HepG2 (cell line): ENCODE data around the gene STRN4. TPM values are rescaled to one million over a fixed set of nuclear protein-coding genes. Genes with fewer than 3 reads are reported as not detected.

Experiments used
- ATAC-seq: fragments of 200-7000 bp; cut with Tn5 transposase; 3 replicates; pipeline ENCODE4 v1.9.1; 2020; ENCODE audit warnings: mild to moderate bottlenecking, moderate library complexity
- BruUV-seq: library from RNA; stranded (reverse); fragments of 400-500 nt; replicated peaks from 2 replicates; lab custom pipeline; 2021; lab: Mats Ljungman, UMichigan
- CTCF ChIA-PET: fragments of 300-600 bp; formaldehyde crosslinking; extraction: SDS; loops from one replicate; lab custom pipeline; 2021; ENCODE audit warnings: low total read pairs, inconsistent platforms, low intra/inter-chr PET ratio; lab: Yijun Ruan, JAX
- POLR2A ChIA-PET: fragments of 350-600 bp; sonication (Branson Sonifier 250); formaldehyde crosslinking; loops from one replicate; lab custom pipeline; 2020; ENCODE audit warnings: antibody characterized with exemption, inconsistent platforms; lab: Yijun Ruan, JAX
- DNase-seq: peaks from one replicate; pipeline ENCODE4 v3.0.0-alpha.2; 2015; ENCODE audit warnings: low spot score
- FAIRE-seq: peaks from 3 replicates; lab custom pipeline; 2011; peaks lifted over from hg19 to GRCh38; lab: Jason Lieb, UNC
- H2AFZ ChIP-seq: one replicate; pipeline ENCODE4 v1.6.1; 2011; ENCODE audit warnings: low read length, inconsistent platforms
- H3K27ac ChIP-seq: fragments of 300-600 bp; 3 replicates; pipeline ENCODE4 v1.8.0; 2011; ENCODE audit warnings: mixed run types, mild to moderate bottlenecking, mixed read lengths, low read length, inconsistent platforms; ENCODE audit not compliant: insufficient read depth; ENCODE audit errors: extremely low read length
- H3K27me3 ChIP-seq, 2 experiments: fragments of 200-600 bp in 1 of 2; 2 replicates in 1 of 2; 3 replicates in 1 of 2; pipeline versions ENCODE4 v1.6.0 to v1.8.0; 2011; ENCODE audit warnings: low read length in 2 of 2, mild to moderate bottlenecking in 2 of 2, moderate library complexity in 2 of 2, inconsistent platforms in 1 of 2; ENCODE audit not compliant: insufficient read depth in 2 of 2, control insufficient read depth in 1 of 2
- H3K36me3 ChIP-seq, 2 experiments: fragments of 200-600 bp in 1 of 2; replicated peaks in 1 of 2; 2 replicates in 1 of 2; 3 replicates in 1 of 2; pipeline versions ENCODE4 v1.5.1 to v1.8.0; 2011; ENCODE audit warnings: low read length in 2 of 2, inconsistent platforms in 1 of 2; ENCODE audit not compliant: insufficient read depth in 2 of 2, control insufficient read depth in 1 of 2
- H3K4me1 ChIP-seq: 2 replicates; pipeline ENCODE4 v1.5.1; 2012; ENCODE audit warnings: low read length, inconsistent platforms; ENCODE audit not compliant: insufficient read depth
- H3K4me2 ChIP-seq: 2 replicates; pipeline ENCODE4 v1.6.0; 2011; ENCODE audit warnings: low read depth, low read length, inconsistent platforms
- H3K4me3 ChIP-seq, 3 experiments: fragments of 200-600 bp in 1 of 3; sonication (generic), shearing (Covaris generic) in 1 of 3; replicated peaks in 1 of 3; 2 replicates each; pipeline ENCODE4 v1.5.1; 2011 to 2016; ENCODE audit warnings: low read length in 3 of 3, inconsistent platforms in 2 of 3, low read depth in 2 of 3, mild to moderate bottlenecking in 2 of 3, control low read depth in 1 of 3, mixed read lengths in 1 of 3; ENCODE audit not compliant: insufficient read depth in 1 of 3
- H3K79me2 ChIP-seq: one replicate; pipeline ENCODE4 v1.6.1; 2011; ENCODE audit warnings: low read length, inconsistent platforms; ENCODE audit not compliant: insufficient read depth
- H3K9ac ChIP-seq: 2 replicates; pipeline ENCODE4 v1.6.0; 2011; ENCODE audit warnings: mild to moderate bottlenecking, low read depth, low read length, inconsistent platforms; ENCODE audit not compliant: insufficient read depth
- H3K9me3 ChIP-seq: 2 replicates; pipeline ENCODE4 v1.5.1; 2012; ENCODE audit warnings: mild to moderate bottlenecking, low read length
- H4K20me1 ChIP-seq: 2 replicates; pipeline ENCODE4 v1.6.0; 2011; ENCODE audit warnings: inconsistent platforms, mild to moderate bottlenecking, low read length, moderate library complexity; ENCODE audit not compliant: insufficient read depth
- NFKB2 ChIP-seq: sonication (generic); formaldehyde crosslinking; IDR thresholded peaks from 2 replicates; pipeline ENCODE4 v1.4.0; 2020; ENCODE audit warnings: missing genetic modification reagents, borderline replicate concordance
- NONO ChIP-seq, 2 experiments: fragments of 450-650 bp in 1 of 2; sonication (generic) in 1 of 2; formaldehyde crosslinking in 1 of 2; IDR thresholded peaks in 1 of 2; conservative IDR thresholded peaks in 1 of 2; 2 replicates each; pipeline versions ENCODE4 v1.6.1 to v1.8.0; 2017 to 2022; ENCODE audit warnings: mild to moderate bottlenecking in 1 of 2, missing genetic modification reagents in 1 of 2, moderate library complexity in 1 of 2
- SMARCE1 ChIP-seq: fragments of 450-650 bp; IDR thresholded peaks from 2 replicates; pipeline ENCODE4 v1.6.1; 2017; ENCODE audit warnings: borderline replicate concordance
- ZFP90 ChIP-seq: sonication (generic); formaldehyde crosslinking; IDR thresholded peaks from 2 replicates; pipeline ENCODE4 v1.8.0; 2022; ENCODE audit warnings: missing genetic modification reagents, mild to moderate bottlenecking, inconsistent platforms, borderline replicate concordance
- ZGPAT ChIP-seq: IDR thresholded peaks from 2 replicates; pipeline ENCODE4 v1.6.1; 2016; ENCODE audit warnings: mild to moderate bottlenecking
- ZNF12 ChIP-seq: sonication (generic); formaldehyde crosslinking; IDR thresholded peaks from 2 replicates; pipeline ENCODE4 v1.5.0; 2020; ENCODE audit warnings: missing genetic modification reagents
- ZNF446 ChIP-seq: sonication (generic); formaldehyde crosslinking; IDR thresholded peaks from 2 replicates; pipeline ENCODE4 v1.5.0; 2020; ENCODE audit warnings: mild to moderate bottlenecking, missing genetic modification reagents
- ZNF660 ChIP-seq: sonication (generic); formaldehyde crosslinking; IDR thresholded peaks from 2 replicates; pipeline ENCODE4 v1.5.1; 2020; ENCODE audit warnings: mild to moderate bottlenecking, low read depth, missing genetic modification reagents, borderline replicate concordance
- ZNF724P ChIP-seq: sonication (generic); formaldehyde crosslinking; IDR thresholded peaks from 2 replicates; pipeline ENCODE4 v1.8.0; 2022; ENCODE audit warnings: missing genetic modification reagents, borderline replicate concordance
- ZNF747 ChIP-seq: sonication (generic); formaldehyde crosslinking; IDR thresholded peaks from 2 replicates; pipeline ENCODE4 v1.8.1; 2023; ENCODE audit warnings: missing genetic modification reagents, mild to moderate bottlenecking, borderline replicate concordance
- WGBS: methylation state at CpG from one replicate; pipeline ENCODE4 v1.1.6; 2017; ENCODE audit warnings: low lambda C conversion rate; 5-methylcytosine and 5-hydroxymethylcytosine counted together
- in situ Hi-C: cut with HindIII; loops from 2 replicates; pipeline ENCODE4 v1.10.0; 2017; ENCODE audit warnings: low pct_unique_long_range_greater_than_20kb; ENCODE audit not compliant: extremely low pct_ligation_motif_present
- intact Hi-C: fragments of 100-400 bp; cut with micrococcal nuclease; formaldehyde crosslinking; loops from one replicate; pipeline ENCODE4 v1.10.0; 2022; ENCODE audit not compliant: unreplicated experiment
- polyA plus RNA-seq, 8 experiments: library from polyadenylated mRNA; depleted of rRNA in 3 of 8; stranded (reverse) in 7 of 8; unstranded in 1 of 8; fragments of >200 nt; fragmentation: Illumina TruSeq in 4 of 8; extraction: Trizol in 4 of 8; gene quantifications; 2 replicates each; pipeline versions ENCODE4 v1.2.1 to v1.2.3, GENCODE V29; 2011 to 2016; ENCODE audit warnings: low read depth in 4 of 8, missing spikeins in 1 of 8, mixed read lengths in 1 of 8; ENCODE audit not compliant: insufficient read depth in 1 of 8
- total RNA-seq, 5 experiments: library from RNA; depleted of rRNA; stranded (reverse); fragments of >200 nt; fragmentation: Illumina TruSeq; extraction: Trizol; gene quantifications; 2 replicates each; pipeline ENCODE4 v1.2.3, GENCODE V29; 2016; ENCODE audit warnings: low read depth in 1 of 5
- TF ChIP-seq, protein P1 (sequence below), 2 experiments: sonication (generic) in 1 of 2; formaldehyde crosslinking in 1 of 2; IDR thresholded peaks; 2 replicates each; pipeline versions ENCODE4 v1.4.0 to v1.6.1; 2018 to 2020; ENCODE audit warnings: missing genetic modification reagents in 2 of 2, borderline replicate concordance in 1 of 2, low read depth in 1 of 2, mild to moderate bottlenecking in 1 of 2, missing biosample characterization in 1 of 2
- TF ChIP-seq, protein P2 (sequence below): sonication (generic); formaldehyde crosslinking; IDR thresholded peaks from 2 replicates; pipeline ENCODE4 v1.9.0; 2022; ENCODE audit warnings: missing genetic modification reagents, mild to moderate bottlenecking, borderline replicate concordance
- TF ChIP-seq, protein P3 (sequence below): sonication (generic); formaldehyde crosslinking; IDR thresholded peaks from 2 replicates; pipeline ENCODE4 v1.4.0; 2020; ENCODE audit warnings: missing genetic modification reagents

The STRN4 gene
- total and polyA plus RNA-seq, 2 of the 13 experiments (the other 11 are each of a cell fraction or from before 2014, with no cell fraction given), result 43.1 to 57.3 TPM

- Histone ChIP-seq H2AFZ (no peak overlapping the region), H3K4me3 (no peak overlapping the region), H3K79me2 (peaks cover 77% of the 10 kb centered on the region), H3K4me1 (peaks cover 28% of the 10 kb centered on the region), H3K36me3 (peaks cover 16 to 31% of the 10 kb centered on the region in 2 experiments), H3K27ac (no peak overlapping the region), H4K20me1 (peaks cover 40% of the 10 kb centered on the region), H3K27me3 (no peaks in the 10 kb centered on the region; a peak in 1 of 5 replicates), H3K4me2 (peak overlapping the region; percentile 15; the same call in 1 of the 2 replicates), H3K9ac (no peak overlapping the region), H3K9me3 (no peaks in the 10 kb centered on the region)
- intact Hi-C loops, result no loop called here
- in situ Hi-C loops, result no loop called here
- ATAC-seq (no peak), DNase-seq (no peak), FAIRE-seq (no peak)
- ChIA-PET POLR2A (interaction anchor here (0.6 kb wide), 1 partner anchor 80 kb away, joined by 3 read pairs; no protein-coding TSS in a partner anchor), CTCF (no interaction called here)
- 88% methylated on average over 4 of the region's 4 CpGs for WGBS
- TSS peak; percentile 41 for BruUV-seq
- TF ChIP-seq, protein P1, sequence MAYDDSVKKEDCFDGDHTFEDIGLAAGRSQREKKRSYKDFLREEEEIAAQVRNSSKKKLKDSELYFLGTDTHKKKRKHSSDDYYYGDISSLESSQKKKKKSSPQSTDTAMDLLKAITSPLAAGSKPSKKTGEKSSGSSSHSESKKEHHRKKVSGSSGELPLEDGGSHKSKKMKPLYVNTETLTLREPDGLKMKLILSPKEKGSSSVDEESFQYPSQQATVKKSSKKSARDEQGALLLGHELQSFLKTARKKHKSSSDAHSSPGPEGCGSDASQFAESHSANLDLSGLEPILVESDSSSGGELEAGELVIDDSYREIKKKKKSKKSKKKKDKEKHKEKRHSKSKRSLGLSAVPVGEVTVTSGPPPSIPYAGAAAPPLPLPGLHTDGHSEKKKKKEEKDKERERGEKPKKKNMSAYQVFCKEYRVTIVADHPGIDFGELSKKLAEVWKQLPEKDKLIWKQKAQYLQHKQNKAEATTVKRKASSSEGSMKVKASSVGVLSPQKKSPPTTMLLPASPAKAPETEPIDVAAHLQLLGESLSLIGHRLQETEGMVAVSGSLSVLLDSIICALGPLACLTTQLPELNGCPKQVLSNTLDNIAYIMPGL (CRISPR knock-in tag; IDR thresholded peaks at IDR 0.05; ENCODE audit: borderline replicate concordance in 1 of 2, low read depth in 1 of 2), result no peak
- TF ChIP-seq NFKB2 (no peak), ZNF660 (CRISPR knock-in tag) (no peak), ZNF12 (no peak), ZFP90 (CRISPR knock-in tag) (no peak), ZGPAT (CRISPR knock-in tag) (no peak), SMARCE1 (no peak), ZNF724P (CRISPR knock-in tag) (no peak), ZNF747 (CRISPR knock-in tag) (no peak), ZNF446 (CRISPR knock-in tag) (no peak), NONO (IDR thresholded peaks at IDR 0.05) (no peak), NONO (CRISPR knock-in tag; conservative IDR thresholded peaks at IDR 0.05) (no peak)
- TF ChIP-seq, protein P2, sequence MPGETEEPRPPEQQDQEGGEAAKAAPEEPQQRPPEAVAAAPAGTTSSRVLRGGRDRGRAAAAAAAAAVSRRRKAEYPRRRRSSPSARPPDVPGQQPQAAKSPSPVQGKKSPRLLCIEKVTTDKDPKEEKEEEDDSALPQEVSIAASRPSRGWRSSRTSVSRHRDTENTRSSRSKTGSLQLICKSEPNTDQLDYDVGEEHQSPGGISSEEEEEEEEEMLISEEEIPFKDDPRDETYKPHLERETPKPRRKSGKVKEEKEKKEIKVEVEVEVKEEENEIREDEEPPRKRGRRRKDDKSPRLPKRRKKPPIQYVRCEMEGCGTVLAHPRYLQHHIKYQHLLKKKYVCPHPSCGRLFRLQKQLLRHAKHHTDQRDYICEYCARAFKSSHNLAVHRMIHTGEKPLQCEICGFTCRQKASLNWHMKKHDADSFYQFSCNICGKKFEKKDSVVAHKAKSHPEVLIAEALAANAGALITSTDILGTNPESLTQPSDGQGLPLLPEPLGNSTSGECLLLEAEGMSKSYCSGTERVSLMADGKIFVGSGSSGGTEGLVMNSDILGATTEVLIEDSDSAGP, result no peak
- TF ChIP-seq, protein P3, sequence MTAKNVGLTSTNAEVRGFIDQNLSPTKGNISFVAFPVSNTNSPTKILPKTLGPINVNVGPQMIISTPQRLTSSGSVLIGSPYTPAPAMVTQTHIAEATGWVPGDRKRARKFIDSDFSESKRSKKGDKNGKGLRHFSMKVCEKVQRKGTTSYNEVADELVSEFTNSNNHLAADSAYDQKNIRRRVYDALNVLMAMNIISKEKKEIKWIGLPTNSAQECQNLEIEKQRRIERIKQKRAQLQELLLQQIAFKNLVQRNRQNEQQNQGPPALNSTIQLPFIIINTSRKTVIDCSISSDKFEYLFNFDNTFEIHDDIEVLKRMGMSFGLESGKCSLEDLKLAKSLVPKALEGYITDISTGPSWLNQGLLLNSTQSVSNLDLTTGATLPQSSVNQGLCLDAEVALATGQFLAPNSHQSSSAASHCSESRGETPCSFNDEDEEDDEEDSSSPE (CRISPR knock-in tag), result no peak
Observed at GRCh38 chr19:46742926-46743480, 3.2 kb downstream of the STRN4 start.
